NCI-H748 (cell line): ENCODE results near the gene ITIH1.

Experiments
- DNase-seq: peaks from one replicate; lab custom pipeline; 2025; ENCODE audit not compliant: unreplicated experiment; lab: John Stamatoyannopoulos, UW

The ITIH1 gene

GRCh38 chr3:52790337-52790736, 12.9 kb downstream of the ITIH1 start:
- DNase-seq, result no peak

- no peak for DNase-seq
Measured at GRCh38 chr3:52790741-52791140, 13.3 kb downstream of the ITIH1 start.

GRCh38 chr3:52791366-52791765, 14.0 kb downstream of the ITIH1 start:
- DNase-seq, result no peak

- no peak for DNase-seq
Measured at GRCh38 chr3:52791928-52792327, 14.5 kb downstream of the ITIH1 start.

GRCh38 chr3:52792413-52792812, 15.0 kb downstream of the ITIH1 start:
- DNase-seq, result no peak

- peak; percentile 7 for DNase-seq
Measured at GRCh38 chr3:52792961-52793695, 15.7 kb downstream of the ITIH1 start.

- no peak for DNase-seq
Measured at GRCh38 chr3:52793702-52794611, 16.6 kb downstream of the ITIH1 start.

GRCh38 chr3:52794612-52795099, 17.3 kb downstream of the ITIH1 start, which contains the start of gene ITIH3:
Gene ITIH3 (plus strand): TSS chr3:52794796. CDS start chr3:52794804, 8 bp downstream.
- DNase-seq, result no peak

GRCh38 chr3:52795298-52795900, 18.0 kb downstream of the ITIH1 start:
- DNase-seq, result no peak

GRCh38 chr3:52796411-52796810, 19.0 kb downstream of the ITIH1 start:
- no peak for DNase-seq

- DNase-seq, result no peak
Measured at GRCh38 chr3:52798376-52798977, 21.1 kb downstream of the ITIH1 start.

- DNase-seq, result peak; percentile 12
Measured at GRCh38 chr3:52798978-52799476, 21.6 kb downstream of the ITIH1 start.

- no peak for DNase-seq
Measured at GRCh38 chr3:52800079-52800478, 22.7 kb downstream of the ITIH1 start.

GRCh38 chr3:52801839-52802238, 24.4 kb downstream of the ITIH1 start:
- DNase-seq, result no peak

GRCh38 chr3:52805270-52806039, 28.1 kb downstream of the ITIH1 start:
- DNase-seq, result no peak

- DNase-seq, result no peak
Measured at GRCh38 chr3:52809149-52809548, 31.8 kb downstream of the ITIH1 start.

GRCh38 chr3:52809662-52810377, 32.4 kb downstream of the ITIH1 start:
- DNase-seq, result no peak

- no peak for DNase-seq
Measured at GRCh38 chr3:52810923-52811322, 33.5 kb downstream of the ITIH1 start.

GRCh38 chr3:52811452-52812011, 34.1 kb downstream of the ITIH1 start:
- no peak for DNase-seq
